ENCODE data around the gene HES5. TPM values are rescaled to one million over a fixed set of nuclear protein-coding genes. Genes with fewer than 3 reads are reported as not detected.

Gene HES5
- total RNA-seq, 1 experiment from 2014 or later = not detected

- no peak overlapping the region for H2AFZ ChIP-seq (ENCODE audit: low read length)
- Mint-ChIP-seq H3K4me1 (0 out of 4 replicates have a peak, but pooled peaks cover 0 to 3% of the 10 kb centered on the region in 2 experiments), H3K4me3 (no peak overlapping the region), H3K27me3 (ENCODE audit: low read depth) (peaks cover 29% of the 10 kb centered on the region), H3K9me3 (peaks cover 0 to 3% of the 10 kb centered on the region in 2 experiments; a peak in 1 of 5 replicates), H3K36me3 (ENCODE audit: insufficient read depth in 1 of 3, low read depth in 3 of 3) (no peaks in the 10 kb centered on the region), H3K27ac (peak overlapping the region in 1 of 3 experiments; percentile 44; a peak in 1 of 7 replicates)
- no peak overlapping the region for H3K23ac ChIP-seq (ENCODE audit: insufficient read length, low read depth, low read length)
- H2AK5ac ChIP-seq (ENCODE audit: insufficient read length, low read length) = no peak overlapping the region
- H3K4me1 ChIP-seq (ENCODE audit: insufficient read depth, low read length) = no peaks in the 10 kb centered on the region
- no peak overlapping the region for H2BK12ac ChIP-seq (ENCODE audit: insufficient read length, low read depth, low read length)
- TF ChIP-seq CTCF (conservative IDR thresholded peaks at IDR 0.05) = no peak
- no peak overlapping the region for H3K4me2 ChIP-seq (ENCODE audit: insufficient read depth, insufficient read length, low read length)
- no peak overlapping the region for H3K27ac ChIP-seq (ENCODE audit: insufficient read length, low read depth, low read length)
- no peak overlapping the region for H3K18ac ChIP-seq (ENCODE audit: insufficient read length, low read depth, low read length)
- no peak overlapping the region for H2BK5ac ChIP-seq (ENCODE audit: insufficient read length, low read length)
- no CpG with 5 or more reads among the region's 19 CpGs for WGBS (ENCODE audit: extremely low coverage, insufficient read length, low lambda C conversion rate)
- no peaks in the 10 kb centered on the region for H3K9me3 ChIP-seq (ENCODE audit: control insufficient read depth, low read depth, low read length)
- no peak overlapping the region for H2BK15ac ChIP-seq (ENCODE audit: low read depth, low read length)
- no peak overlapping the region for H3K56ac ChIP-seq (ENCODE audit: insufficient read length, low read depth, low read length)
- H3K14ac ChIP-seq (ENCODE audit: insufficient read depth, low read length) = no peak overlapping the region
- no peak overlapping the region for H2BK20ac ChIP-seq (ENCODE audit: low read depth, low read length, poor library complexity, severe bottlenecking)
- no peaks in the 10 kb centered on the region for H3K79me1 ChIP-seq (ENCODE audit: insufficient read depth, low read depth, low read length, poor library complexity, severe bottlenecking)
- no peaks in the 10 kb centered on the region for H4K20me1 ChIP-seq (ENCODE audit: control insufficient read depth, insufficient read depth, insufficient read length)
- H4K5ac ChIP-seq (ENCODE audit: insufficient read length, low read depth, low read length) = no peak overlapping the region
- no peak overlapping the region for H3K9ac ChIP-seq (ENCODE audit: extremely low read depth, insufficient read length, low read length)
- no peaks in the 10 kb centered on the region for H3K79me2 ChIP-seq (ENCODE audit: insufficient read depth, low read length)
- no peak overlapping the region for H4K8ac ChIP-seq (replicated peaks; ENCODE audit: insufficient read length, low read depth, low read length)
- H3T11ph ChIP-seq (ENCODE audit: low read length) = no peak overlapping the region
- no peak overlapping the region for H4K91ac ChIP-seq (ENCODE audit: insufficient read length, low read depth, low read length)
- H3K4ac ChIP-seq (ENCODE audit: low read depth, low read length) = no peak overlapping the region
- no peak for DNase-seq
- H3K23me2 ChIP-seq (ENCODE audit: insufficient read length, low read depth, low read length, poor library complexity, severe bottlenecking) = no peaks in the 10 kb centered on the region
- H2BK120ac ChIP-seq (ENCODE audit: low read depth, low read length, poor library complexity, severe bottlenecking) = no peak overlapping the region
- no peaks in the 10 kb centered on the region for H3K27me3 ChIP-seq (ENCODE audit: insufficient read depth, low read length)
These were observed 35.8 kb downstream of the HES5 start for GRCh38 chr1:2494323-2494693.
